ACC112 (cell line): Measurements from ENCODE around the gene RAD23B.
A peak's percentile ranks its signal among the peaks of the same experiment; 100 is the strongest.
"Not testable (repeated sequence)": the region's sequence is repeated elsewhere in the genome, so short reads cannot be mapped to it uniquely, and the experiment has no call there.

Experiments used
- H2AFZ ChIP-seq: fragments of 200-600 bp; sonication (generic); one replicate; pipeline ENCODE4 v1.6.0; 2017; ENCODE audit warnings: antibody characterized with exemption, low read length; ENCODE audit not compliant: unreplicated experiment
- H3K27ac ChIP-seq: fragments of 200-600 bp; sonication (generic); 2 replicates; pipeline ENCODE4 v1.5.1; 2014; ENCODE audit warnings: low read depth, mild to moderate bottlenecking, antibody characterized with exemption, low read length, moderate library complexity
- H3K27me3 ChIP-seq: fragments of 200-600 bp; sonication (generic); 2 replicates; pipeline ENCODE4 v1.6.1; 2014; ENCODE audit warnings: mild to moderate bottlenecking, antibody characterized with exemption, low read length, moderate library complexity, mixed read lengths; ENCODE audit not compliant: insufficient read depth
- H3K36me3 ChIP-seq: fragments of 200-600 bp; sonication (generic); 2 replicates; pipeline ENCODE4 v1.6.1; 2016; ENCODE audit warnings: mild to moderate bottlenecking, antibody characterized with exemption, low read length, moderate library complexity, mixed read lengths; ENCODE audit not compliant: insufficient read depth
- H3K4me1 ChIP-seq: fragments of 200-600 bp; sonication (generic); one replicate; pipeline ENCODE4 v1.6.1; 2016; ENCODE audit warnings: low read length, mixed read lengths; ENCODE audit not compliant: insufficient read depth, unreplicated experiment, control insufficient read depth
- H3K4me3 ChIP-seq: fragments of 200-600 bp; sonication (generic); 2 replicates; pipeline ENCODE4 v1.5.1; 2014; ENCODE audit warnings: mild to moderate bottlenecking, low read depth, low read length
- H3K79me2 ChIP-seq: fragments of 200-600 bp; sonication (generic); one replicate; pipeline ENCODE4 v1.6.0; 2016; ENCODE audit warnings: low read length; ENCODE audit not compliant: control insufficient read depth, unreplicated experiment, insufficient read depth

Gene RAD23B

GRCh38 chr9:107249131-107249533, 33.9 kb upstream of the RAD23B start:
- no peak overlapping the region for H3K4me3 ChIP-seq
- H2AFZ ChIP-seq: no peak overlapping the region
- H3K27me3 ChIP-seq: no peaks in the 10 kb centered on the region
- no peaks in the 10 kb centered on the region for H3K79me2 ChIP-seq
- H3K27ac ChIP-seq: peak overlapping the region; percentile 14
- no peaks in the 10 kb centered on the region for H3K36me3 ChIP-seq
- peaks cover 19% of the 10 kb centered on the region for H3K4me1 ChIP-seq

GRCh38 chr9:107249665-107250285, 33.3 kb upstream of the RAD23B start:
- Histone ChIP-seq H3K27me3 (no peaks in the 10 kb centered on the region), H3K36me3 (no peaks in the 10 kb centered on the region), H3K27ac (no peak overlapping the region), H3K4me3 (no peak overlapping the region), H3K4me1 (peaks cover 19% of the 10 kb centered on the region), H3K79me2 (no peaks in the 10 kb centered on the region), H2AFZ (no peak overlapping the region)

DNA sequence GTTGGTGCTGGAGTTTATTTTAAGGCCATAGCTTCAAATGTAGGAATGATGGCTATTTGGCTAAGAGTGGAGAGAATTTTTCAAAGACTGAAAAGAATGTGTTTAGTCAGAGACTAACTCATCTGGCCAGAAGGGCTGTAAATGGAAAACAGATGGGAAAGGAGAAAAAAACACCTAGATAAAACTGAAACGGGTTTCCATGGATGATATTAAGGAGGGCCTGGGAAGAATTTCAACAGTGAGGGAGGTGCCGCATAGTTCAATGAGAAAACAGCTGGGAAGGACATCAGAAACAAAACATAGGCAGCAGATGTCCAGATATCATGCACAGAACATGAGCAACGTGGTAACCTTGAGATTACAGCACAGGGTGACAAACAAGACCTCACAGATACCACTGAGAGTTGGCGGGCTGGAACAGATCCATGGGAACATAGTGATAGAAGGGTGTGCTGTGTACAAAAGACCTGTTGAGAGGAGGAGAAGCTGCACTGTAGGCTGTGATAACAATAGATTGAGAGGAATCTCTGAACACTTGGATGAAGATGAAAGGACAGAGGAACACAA, 31.2 kb upstream of the RAD23B start:
- H2AFZ ChIP-seq: peak overlapping the region; percentile 79
- H3K27ac ChIP-seq: peak overlapping the region; percentile 62
- H3K4me3 ChIP-seq: peak overlapping the region; percentile 11; the same call in 1 of the 2 replicates

DNA sequence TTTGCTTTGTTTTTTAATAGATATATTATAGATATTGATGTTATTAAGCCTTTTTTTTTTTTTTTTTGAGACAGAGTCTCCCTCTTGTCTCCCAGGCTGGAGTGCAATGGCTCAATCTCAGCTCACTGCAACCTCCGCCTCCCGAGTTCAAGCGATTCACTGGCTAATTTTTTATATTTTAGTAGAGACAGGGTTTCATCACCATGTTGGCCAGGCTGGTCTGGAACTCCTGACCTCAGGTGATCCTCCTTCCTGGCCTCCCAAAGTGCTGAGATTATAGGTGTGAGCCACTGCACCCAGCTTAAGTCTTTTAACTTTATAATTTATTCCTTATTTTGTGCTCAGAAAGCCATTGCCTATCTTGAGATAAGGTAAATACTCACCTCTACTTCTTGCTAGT, 24.2 kb upstream of the RAD23B start:
- peaks cover 8% of the 10 kb centered on the region for H3K4me1 ChIP-seq
- H3K79me2 ChIP-seq: no peaks in the 10 kb centered on the region
- no peaks in the 10 kb centered on the region for H3K36me3 ChIP-seq
- no peaks in the 10 kb centered on the region for H3K27me3 ChIP-seq
- no peak overlapping the region for H3K27ac ChIP-seq
- no peak overlapping the region for H3K4me3 ChIP-seq
- no peak overlapping the region for H2AFZ ChIP-seq

More for the DNA sequence above, 31.2 kb upstream of the RAD23B start:
- Histone ChIP-seq H3K79me2 (no peaks in the 10 kb centered on the region), H3K4me1 (peaks cover 19% of the 10 kb centered on the region), H3K36me3 (no peaks in the 10 kb centered on the region), H3K27me3 (no peaks in the 10 kb centered on the region)

- not testable (repeated sequence) for H3K36me3 ChIP-seq, H3K27me3 ChIP-seq, H3K4me3 ChIP-seq, H2AFZ ChIP-seq, H3K27ac ChIP-seq, H3K79me2 ChIP-seq, H3K4me1 ChIP-seq
Measured at GRCh38 chr9:107259751-107260313, 23.2 kb upstream of the RAD23B start.

DNA sequence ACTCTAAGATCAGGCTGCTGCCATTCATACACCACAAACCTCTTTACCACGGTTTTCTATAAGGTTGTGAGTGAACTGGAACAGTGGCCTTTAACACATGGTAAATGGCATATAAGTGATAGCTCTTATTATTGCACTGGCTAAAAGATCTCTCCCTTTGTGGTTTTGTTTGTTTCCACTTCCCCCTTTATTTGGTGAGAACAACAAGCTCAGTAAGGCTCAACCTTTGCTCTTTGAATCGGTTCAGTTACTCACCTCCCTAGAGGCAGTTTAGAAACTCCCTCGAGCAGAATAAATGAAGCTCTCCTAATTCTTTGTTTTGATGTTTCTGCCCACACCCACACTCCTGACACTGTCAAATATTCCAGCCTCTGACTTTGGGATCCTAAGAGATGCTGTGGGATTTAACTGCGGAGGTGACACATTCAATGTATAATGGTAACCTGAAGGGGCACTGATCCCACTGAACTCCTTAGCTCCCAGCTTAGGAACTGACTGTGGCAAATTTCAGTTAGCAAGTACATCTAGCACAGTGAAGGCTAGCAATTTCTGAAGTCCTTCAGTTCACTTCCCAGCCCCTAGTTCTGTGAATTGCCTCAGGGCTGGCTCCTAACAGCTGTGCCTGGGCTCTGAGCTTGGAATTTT, 22.5 kb upstream of the RAD23B start:
- Histone ChIP-seq H3K27ac (no peak overlapping the region), H3K4me1 (peaks cover 8% of the 10 kb centered on the region), H3K27me3 (no peaks in the 10 kb centered on the region), H3K79me2 (no peaks in the 10 kb centered on the region), H3K4me3 (no peak overlapping the region), H2AFZ (peak overlapping the region; percentile 6), H3K36me3 (no peaks in the 10 kb centered on the region)

GRCh38 chr9:107261106-107261505, 22.0 kb upstream of the RAD23B start:
- H2AFZ ChIP-seq: peak overlapping the region; percentile 6

GRCh38 chr9:107263289-107263688, 19.8 kb upstream of the RAD23B start:
- Histone ChIP-seq H3K4me3 (no peak overlapping the region), H3K79me2 (no peaks in the 10 kb centered on the region), H3K4me1 (peaks cover 8% of the 10 kb centered on the region), H3K36me3 (no peaks in the 10 kb centered on the region), H3K27ac (no peak overlapping the region), H2AFZ (no peak overlapping the region), H3K27me3 (no peaks in the 10 kb centered on the region)

More at GRCh38 chr9:107261106-107261505, 22.0 kb upstream of the RAD23B start:
- Histone ChIP-seq H3K4me1 (peaks cover 8% of the 10 kb centered on the region), H3K36me3 (no peaks in the 10 kb centered on the region), H3K4me3 (no peak overlapping the region), H3K27ac (no peak overlapping the region), H3K27me3 (no peaks in the 10 kb centered on the region), H3K79me2 (no peaks in the 10 kb centered on the region)

GRCh38 chr9:107266624-107267368, 16.3 kb upstream of the RAD23B start:
- Histone ChIP-seq H3K27ac (no peak overlapping the region), H3K27me3 (no peaks in the 10 kb centered on the region), H3K79me2 (no peaks in the 10 kb centered on the region), H3K36me3 (no peaks in the 10 kb centered on the region), H2AFZ (no peak overlapping the region), H3K4me1 (peaks cover 17% of the 10 kb centered on the region), H3K4me3 (no peak overlapping the region)

DNA sequence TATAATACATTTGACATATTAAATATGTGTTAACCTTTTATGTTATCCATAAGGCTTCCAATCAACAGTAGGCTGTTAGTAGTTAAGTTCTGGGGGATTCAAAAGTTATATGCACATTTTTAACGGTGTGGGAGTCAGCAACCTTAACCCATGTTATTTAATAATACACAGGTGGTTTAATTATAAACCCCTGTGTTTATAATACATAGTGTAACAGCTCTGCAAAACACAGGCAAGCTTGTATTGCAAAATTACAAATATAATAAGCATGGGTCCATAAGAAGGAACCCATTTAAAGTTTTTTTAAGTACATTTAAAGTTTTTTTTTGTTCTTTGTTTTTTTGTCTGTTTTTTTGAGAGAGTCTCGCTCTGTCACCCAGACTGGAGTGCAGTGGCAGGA, 14.5 kb upstream of the RAD23B start:
- Histone ChIP-seq H2AFZ (no peak overlapping the region), H3K4me3 (no peak overlapping the region), H3K36me3 (no peaks in the 10 kb centered on the region), H3K4me1 (peaks cover 21% of the 10 kb centered on the region), H3K79me2 (no peaks in the 10 kb centered on the region), H3K27ac (no peak overlapping the region), H3K27me3 (no peaks in the 10 kb centered on the region)
